ENCODE results near the gene OPTC.
"Not testable (repeated sequence)": the region's sequence is repeated elsewhere in the genome, so short reads cannot be mapped to it uniquely, and the experiment has no call there.

Gene OPTC, protein sequence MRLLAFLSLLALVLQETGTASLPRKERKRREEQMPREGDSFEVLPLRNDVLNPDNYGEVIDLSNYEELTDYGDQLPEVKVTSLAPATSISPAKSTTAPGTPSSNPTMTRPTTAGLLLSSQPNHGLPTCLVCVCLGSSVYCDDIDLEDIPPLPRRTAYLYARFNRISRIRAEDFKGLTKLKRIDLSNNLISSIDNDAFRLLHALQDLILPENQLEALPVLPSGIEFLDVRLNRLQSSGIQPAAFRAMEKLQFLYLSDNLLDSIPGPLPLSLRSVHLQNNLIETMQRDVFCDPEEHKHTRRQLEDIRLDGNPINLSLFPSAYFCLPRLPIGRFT

GRCh38 chr1:203493901-203494300 lies at the start of gene OPTC:
Gene OPTC (plus strand): TSS chr1:203494153. CDS start chr1:203496006, 1,853 bp downstream.
- no peak for DNase-seq

- no peak for DNase-seq
Measured at GRCh38 chr1:203444171-203444576, 49.8 kb upstream of the OPTC start.

DNA sequence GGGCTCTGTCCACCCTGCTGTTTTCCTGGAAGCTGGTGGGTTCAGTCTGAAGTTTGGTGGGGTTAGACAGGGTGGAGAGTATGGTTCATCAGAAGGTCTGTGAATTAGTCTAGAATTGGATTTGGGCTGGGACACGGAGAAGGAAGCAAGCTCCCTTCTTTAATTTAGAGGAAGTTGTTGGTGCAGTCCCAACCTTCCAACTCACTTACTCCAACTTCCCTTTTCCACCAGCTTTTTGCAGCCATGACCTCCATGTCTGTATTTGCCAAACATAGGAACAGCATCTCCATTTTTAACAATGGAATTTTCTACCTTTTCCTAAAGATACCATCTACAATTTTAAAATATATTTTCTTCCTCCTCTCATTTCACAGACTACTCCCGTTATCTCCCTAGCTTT lies 46.8 kb upstream of the OPTC start:
- DNase-seq = peak; percentile 55

DNA sequence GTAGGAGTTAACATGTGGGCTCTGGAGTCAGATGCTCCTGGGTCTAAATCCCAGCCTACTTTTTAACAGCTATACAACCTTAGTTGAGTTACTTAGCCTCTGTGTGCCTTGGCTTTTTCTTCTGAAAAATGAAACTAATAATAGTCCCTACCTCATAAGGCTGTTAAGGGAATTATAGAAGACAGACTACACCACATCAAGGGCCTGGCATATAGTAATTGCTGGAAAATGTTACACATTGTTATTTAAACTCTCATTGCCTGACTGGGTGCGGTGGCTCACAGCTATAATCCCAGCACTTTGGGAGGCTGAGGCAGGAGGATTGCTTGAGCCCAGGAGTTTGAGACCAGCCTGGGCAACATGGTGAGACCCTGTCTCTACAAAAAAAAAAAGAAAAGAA lies 46.4 kb upstream of the OPTC start:
- DNase-seq = not testable (repeated sequence)

- DNase-seq = no peak
Measured at GRCh38 chr1:203448521-203449061, 45.4 kb upstream of the OPTC start.

GRCh38 chr1:203450001-203450400 lies 44.0 kb upstream of the OPTC start:
- no peak for DNase-seq

- no peak for DNase-seq
Measured at GRCh38 chr1:203450479-203451149, 43.3 kb upstream of the OPTC start.

- no peak for DNase-seq
Measured at GRCh38 chr1:203451836-203452784, 41.8 kb upstream of the OPTC start.

DNA sequence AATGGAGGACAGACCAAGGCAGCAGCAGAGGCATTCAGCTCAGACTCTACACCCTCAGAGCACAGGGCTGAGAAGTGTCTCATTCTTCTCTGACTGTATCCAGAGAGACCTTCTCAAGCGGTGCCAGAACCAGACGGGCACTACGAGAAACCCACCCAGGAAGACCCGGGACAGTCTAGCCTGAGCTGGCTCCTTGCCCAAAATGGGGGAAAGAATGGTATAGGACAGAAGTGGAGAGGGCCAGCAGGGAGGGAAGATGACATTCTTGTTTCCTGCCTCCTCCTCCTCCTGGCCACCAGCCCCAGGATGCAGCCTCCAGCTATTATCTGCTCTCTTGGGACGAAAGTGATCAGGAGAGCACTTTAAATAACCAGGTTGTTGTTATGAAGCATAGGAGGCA lies 40.9 kb upstream of the OPTC start:
- DNase-seq = no peak

DNA sequence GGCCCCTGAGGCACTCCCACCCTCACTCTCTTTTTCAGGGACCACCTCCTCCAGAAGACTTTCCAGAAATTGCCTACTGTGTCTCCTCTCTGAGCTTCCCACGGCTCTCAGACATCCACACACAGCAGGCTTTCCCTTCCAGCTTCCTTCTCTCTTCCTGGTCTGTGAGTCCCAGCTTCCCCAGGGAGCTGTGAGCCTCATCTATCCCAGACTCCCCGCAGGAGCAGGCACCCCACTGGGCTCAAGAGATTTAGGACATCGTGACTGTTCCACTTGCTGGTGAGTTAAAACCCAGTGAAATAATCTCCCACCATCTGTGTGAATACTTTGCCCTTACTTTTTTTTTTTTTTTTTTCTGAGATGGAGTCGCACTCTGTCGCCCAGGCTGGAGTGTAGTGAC lies 40.3 kb upstream of the OPTC start:
- no peak for DNase-seq

GRCh38 chr1:203454986-203455471 lies 38.9 kb upstream of the OPTC start:
- DNase-seq = no peak

DNA sequence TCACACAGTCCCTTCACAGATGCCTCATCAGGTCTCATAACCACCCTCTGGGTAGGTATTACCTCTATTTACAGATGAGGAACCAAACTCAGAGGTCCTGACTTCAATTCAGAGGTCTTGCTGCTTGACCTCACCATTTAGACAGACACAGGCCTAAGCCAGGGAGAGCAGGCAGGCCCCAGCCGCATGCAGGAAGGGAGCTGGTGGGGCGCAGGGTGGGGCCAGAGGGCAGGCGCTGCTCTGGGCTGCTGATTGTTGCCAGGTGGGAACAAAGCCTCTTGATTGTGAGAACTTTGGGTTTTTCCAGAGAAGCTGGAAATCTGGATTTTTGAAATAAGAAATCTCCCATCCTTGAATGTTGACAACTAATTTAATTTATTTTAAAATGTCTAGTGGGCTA lies 38.2 kb upstream of the OPTC start:
- DNase-seq = no peak

DNA sequence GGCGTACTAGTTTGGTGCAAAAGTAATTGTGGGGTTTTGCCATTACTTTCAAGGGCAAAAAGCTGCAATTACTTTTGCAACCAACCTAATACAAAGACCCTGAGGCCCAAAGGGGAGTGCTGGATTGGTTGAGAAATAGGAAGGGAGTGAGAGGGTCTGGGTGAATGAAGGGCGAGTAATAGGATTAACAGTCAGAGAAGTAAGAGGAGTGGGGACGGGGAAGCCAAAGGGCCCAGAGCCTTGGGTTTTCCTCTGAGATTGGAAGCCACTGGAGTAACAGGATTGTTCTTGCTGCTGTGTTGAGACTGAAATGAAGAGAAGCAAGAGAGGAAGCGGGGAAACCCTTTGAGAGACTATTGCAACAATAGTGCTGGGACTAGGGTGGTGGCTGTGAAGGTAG lies 37.4 kb upstream of the OPTC start:
- DNase-seq = peak; percentile 24

DNA sequence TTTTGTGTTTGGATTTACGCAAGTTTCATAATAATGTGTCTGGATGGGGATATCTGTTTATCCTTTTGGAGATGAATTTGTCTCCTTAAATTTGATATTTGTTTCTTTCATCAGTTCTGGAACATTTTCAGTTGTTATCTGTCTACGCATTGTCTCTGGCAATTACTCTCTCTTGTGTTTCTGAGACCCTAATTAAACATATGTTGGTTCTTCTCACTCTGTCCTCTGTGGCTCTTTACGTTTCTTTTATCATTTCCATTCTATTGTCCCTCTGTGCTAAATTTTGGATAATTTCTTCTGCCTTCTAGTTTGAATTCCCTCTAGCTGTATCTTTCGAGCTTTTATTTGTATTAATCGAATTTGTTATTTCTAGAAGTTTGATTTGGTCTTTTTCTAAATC lies 35.9 kb upstream of the OPTC start:
- no peak for DNase-seq

GRCh38 chr1:203459671-203460201 lies 34.2 kb upstream of the OPTC start:
- DNase-seq = no peak

GRCh38 chr1:203461717-203462116 lies 32.2 kb upstream of the OPTC start:
- no peak for DNase-seq

GRCh38 chr1:203462143-203462542 lies 31.8 kb upstream of the OPTC start:
- no peak for DNase-seq

GRCh38 chr1:203462878-203463277 lies 31.1 kb upstream of the OPTC start:
- no peak for DNase-seq

DNA sequence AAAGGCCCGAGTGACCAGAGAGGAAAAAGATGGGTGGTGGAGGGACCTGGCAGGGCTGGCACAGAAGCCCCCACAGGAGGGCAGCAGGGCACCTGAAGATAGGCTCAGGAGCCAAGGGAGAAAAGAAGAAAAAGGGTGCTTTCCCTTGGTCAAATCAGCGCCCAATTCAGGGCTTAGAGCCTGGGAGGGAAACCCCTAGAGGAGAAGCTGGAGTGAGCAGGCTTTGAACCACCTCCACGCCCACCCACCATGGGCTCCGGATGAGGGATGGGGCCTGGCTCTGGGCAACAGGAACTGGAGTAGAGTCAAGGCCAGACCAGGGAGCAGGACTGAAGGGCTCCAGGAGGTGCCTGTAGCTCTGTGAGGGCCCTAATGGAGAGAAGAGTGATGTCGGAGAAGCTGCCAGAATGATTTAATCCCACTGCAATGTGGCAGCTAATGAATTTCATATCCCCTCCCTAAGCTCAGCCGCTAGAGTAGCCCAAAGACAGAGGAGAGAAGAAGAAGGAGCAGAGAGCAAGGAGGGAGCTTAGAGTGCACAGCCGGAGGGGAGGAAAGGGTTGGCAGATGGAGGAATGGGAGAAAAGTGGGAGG lies 30.4 kb upstream of the OPTC start:
- no peak for DNase-seq

GRCh38 chr1:203464226-203464625 lies 29.7 kb upstream of the OPTC start:
- no peak for DNase-seq

- no peak for DNase-seq
Measured at GRCh38 chr1:203464743-203465142, 29.2 kb upstream of the OPTC start.

DNA sequence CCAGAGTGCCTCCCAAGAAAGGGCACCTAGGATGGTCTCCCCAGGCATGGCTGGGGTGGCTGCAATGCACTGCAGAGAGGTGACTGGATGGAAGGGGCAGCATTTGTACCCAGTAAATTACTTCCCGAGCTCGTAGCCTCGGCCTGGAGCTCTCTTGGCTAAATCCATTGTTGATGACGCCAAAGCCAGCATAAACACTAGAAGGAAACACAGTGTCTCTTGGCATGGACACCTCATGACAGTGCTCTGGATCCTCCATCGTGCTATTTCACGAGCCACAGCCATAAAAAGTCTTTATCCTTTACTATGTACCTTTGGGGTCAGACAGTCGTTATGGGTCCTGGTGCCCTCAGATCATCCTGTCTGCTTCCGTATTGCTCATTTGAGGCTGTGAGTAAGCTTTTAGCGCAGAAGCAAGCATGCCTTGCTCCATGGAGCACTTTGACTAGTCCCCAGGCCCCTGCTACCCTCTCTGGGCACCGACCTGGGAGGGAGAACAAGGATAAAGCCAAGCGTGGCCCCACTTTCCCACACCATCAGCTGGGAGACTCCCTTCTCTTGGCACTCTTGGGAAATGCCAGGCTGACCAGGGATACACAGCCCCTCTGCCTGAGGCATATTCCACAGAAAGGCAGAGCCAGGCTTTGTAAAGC lies 28.7 kb upstream of the OPTC start:
- DNase-seq = no peak
